Astrocyte (in vitro differentiated cells and primary cell): ENCODE data around the gene CALHM2.

Experiments
- CTCF ChIP-seq: IDR thresholded peaks from 2 replicates; pipeline ENCODE4 v1.5.1; 2011; ENCODE audit warnings: low read depth, mild to moderate bottlenecking, inconsistent platforms, low read length, moderate library complexity; ENCODE audit not compliant: insufficient read depth
- EZH2 ChIP-seq: IDR thresholded peaks from 2 replicates; pipeline ENCODE4 v1.6.1; 2012; ENCODE audit warnings: mild to moderate bottlenecking, low read length, inconsistent platforms; ENCODE audit not compliant: insufficient read depth

DNA sequence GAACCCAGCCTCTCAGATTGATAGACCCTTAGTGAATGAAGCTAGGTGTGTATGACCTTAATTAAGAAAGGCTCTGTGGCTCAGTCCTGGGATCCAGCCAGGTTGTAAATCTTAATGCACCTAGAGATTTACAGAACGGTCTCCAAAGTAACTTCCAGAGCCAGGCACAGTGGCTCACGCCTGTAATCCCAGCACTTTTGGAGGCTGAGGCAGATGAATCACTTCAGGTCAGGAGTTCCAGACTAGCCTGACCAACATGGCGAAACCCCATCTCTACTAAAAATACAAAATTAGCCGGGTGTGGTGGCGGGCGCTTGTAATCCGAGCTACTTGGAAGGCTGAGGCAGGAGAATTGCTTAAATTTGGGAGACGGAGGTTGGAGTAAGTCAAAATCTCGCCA is 24.3 kb downstream of the CALHM2 start:
- TF ChIP-seq CTCF, result no peak
- no peak for TF ChIP-seq EZH2
